Breast epithelium (tissue), 4 donors: ENCODE measurements around the gene PTP4A1. TPM values are rescaled to one million over a fixed set of nuclear protein-coding genes. Genes with fewer than 3 reads are reported as not detected.

Experiments
- DNase-seq, 2 donors: peaks; one replicate each; pipeline ENCODE4 v3.0.0-alpha.2; 2019; ENCODE audit warnings: low spot score in 2 of 2
- H3K27ac ChIP-seq, 2 donors: fragments of 200-600 bp; sonication (generic) in 1 of 2; one replicate each; pipeline ENCODE4 v1.5.1; 2016 to 2019; ENCODE audit warnings: mild to moderate bottlenecking in 1 of 2
- H3K27me3 ChIP-seq, 2 donors: fragments of 200-600 bp; sonication (generic) in 1 of 2; one replicate each; pipeline versions ENCODE4 v1.5.1 to v1.6.0; 2017 to 2019; ENCODE audit warnings: control low read depth in 1 of 2, mild to moderate bottlenecking in 1 of 2
- H3K36me3 ChIP-seq: fragments of 200-600 bp; one replicate; pipeline ENCODE4 v1.5.1; 2019
- H3K4me1 ChIP-seq, 2 donors: fragments of 200-600 bp; sonication (generic); one replicate each; pipeline ENCODE4 v1.5.1; 2016 to 2019; ENCODE audit warnings: control low read depth in 1 of 2
- H3K4me3 ChIP-seq, 3 donors: fragments of 200-600 bp; sonication (generic); 1 replicate in 2 of 3; 2 replicates in 1 of 3; pipeline ENCODE4 v1.5.1; 2016 to 2019; ENCODE audit warnings: mild to moderate bottlenecking in 3 of 3, moderate library complexity in 2 of 3
- H3K9me3 ChIP-seq, 2 donors: fragments of 200-600 bp; sonication (generic) in 1 of 2; one replicate each; pipeline ENCODE4 v1.5.1; 2016 to 2019; ENCODE audit warnings: control low read depth in 1 of 2
- CTCF ChIP-seq, 3 donors: fragments of 450-650 bp; IDR thresholded peaks; one replicate each; pipeline ENCODE4 v1.5.1; 2016 to 2017; ENCODE audit warnings: antibody characterized with exemption in 3 of 3, mild to moderate bottlenecking in 3 of 3, moderate library complexity in 3 of 3
- POLR2A ChIP-seq: fragments of 450-650 bp; IDR thresholded peaks from one replicate; pipeline ENCODE4 v1.6.1; 2016; ENCODE audit warnings: antibody characterized with exemption, mild to moderate bottlenecking, moderate library complexity
- POLR2AphosphoS5 ChIP-seq, 3 donors: sonication (generic); formaldehyde crosslinking; IDR thresholded peaks; one replicate each; pipeline ENCODE4 v1.6.1; 2017; ENCODE audit warnings: antibody characterized with exemption in 3 of 3
- intact Hi-C: fragments of 100-400 bp; cut with DNase I; formaldehyde crosslinking; loops from one replicate; pipeline ENCODE4 v1.15.1; 2023; ENCODE audit warnings: low total_unique reads
- total RNA-seq, 3 donors: library from RNA; depleted of rRNA; stranded (reverse); fragments of >200 nt; gene quantifications; one replicate each; pipeline ENCODE4 v1.1.0, GENCODE V29; 2016

Gene PTP4A1
- total RNA-seq, 3 donors from 2014 or later = 22.9 to 38.5 (median 26.9) TPM

GRCh38 chr6:63533952-63534351 lies 38.3 kb upstream of the PTP4A1 start:
- TF ChIP-seq POLR2AphosphoS5 (IDR thresholded peaks at IDR 0.05) (no peak), POLR2A (no peak), CTCF (IDR thresholded peaks at IDR 0.05) (no peak)
- Histone ChIP-seq H3K4me3 (no peak overlapping the region), H3K9me3 (no peaks in the 10 kb centered on the region), H3K4me1 (no peaks in the 10 kb centered on the region), H3K36me3 (no peaks in the 10 kb centered on the region), H3K27ac (no peak overlapping the region), H3K27me3 (no peaks in the 10 kb centered on the region)
- no peak for DNase-seq
- intact Hi-C loops = no loop called here

DNA sequence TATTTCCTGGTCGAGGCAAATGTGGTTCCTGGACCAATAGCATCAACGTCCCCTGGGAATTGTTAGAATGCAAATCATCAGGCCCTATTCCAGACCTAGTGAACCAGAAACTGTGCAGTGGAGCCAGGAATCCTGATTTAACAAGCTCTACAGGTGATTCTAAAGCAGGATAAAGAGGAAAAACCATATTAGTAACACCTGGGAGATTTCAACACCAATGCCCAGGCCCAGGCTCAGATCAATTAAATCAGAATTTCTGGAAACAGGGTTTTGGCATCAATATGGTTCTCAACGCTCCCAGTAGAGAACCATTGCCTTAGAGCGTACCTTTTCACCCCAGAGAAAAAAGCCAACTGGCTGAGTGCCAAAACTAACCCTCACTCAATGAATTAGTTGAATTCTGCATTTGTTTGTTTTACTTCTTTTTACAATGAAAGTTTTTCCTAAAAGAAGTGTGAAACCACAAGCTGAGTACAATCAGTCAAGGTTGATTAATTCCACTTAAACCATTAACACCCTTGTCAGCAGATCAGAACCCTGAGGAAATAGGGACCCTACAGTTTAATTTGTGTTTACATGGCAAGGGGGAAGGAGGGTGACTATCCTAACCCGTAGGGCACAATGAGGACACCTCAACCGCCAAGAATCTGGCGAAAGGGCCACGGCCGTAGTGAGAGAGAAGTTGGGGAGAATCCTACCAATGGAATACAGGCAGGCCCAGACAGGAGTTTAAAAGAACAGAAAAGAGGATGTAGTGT lies 34.9 kb upstream of the PTP4A1 start:
- Histone ChIP-seq H3K9me3 (no peaks in the 10 kb centered on the region), H3K27me3 (no peaks in the 10 kb centered on the region), H3K36me3 (no peaks in the 10 kb centered on the region), H3K27ac (peak overlapping the region in 1 of 2 donors; percentile 57), H3K4me1 (no peaks in the 10 kb centered on the region), H3K4me3 (no peak overlapping the region)
- DNase-seq = peak in 1 of 2 donors; percentile 47
- intact Hi-C loops = no loop called here
- TF ChIP-seq POLR2A (no peak), CTCF (IDR thresholded peaks at IDR 0.05) (no peak), POLR2AphosphoS5 (IDR thresholded peaks at IDR 0.05) (no peak)

GRCh38 chr6:63537959-63538300 lies 34.4 kb upstream of the PTP4A1 start:
- H3K27me3 ChIP-seq = no peaks in the 10 kb centered on the region
- no peak overlapping the region for H3K27ac ChIP-seq
- intact Hi-C loops = no loop called here
- TF ChIP-seq CTCF (IDR thresholded peaks at IDR 0.05) (no peak), POLR2AphosphoS5 (IDR thresholded peaks at IDR 0.05) (no peak), POLR2A (no peak)
- no peaks in the 10 kb centered on the region for H3K4me1 ChIP-seq
- H3K9me3 ChIP-seq = no peaks in the 10 kb centered on the region
- no peak overlapping the region for H3K4me3 ChIP-seq
- no peaks in the 10 kb centered on the region for H3K36me3 ChIP-seq
- no peak for DNase-seq

- Histone ChIP-seq H3K9me3 (no peaks in the 10 kb centered on the region), H3K36me3 (no peaks in the 10 kb centered on the region), H3K27me3 (no peaks in the 10 kb centered on the region), H3K4me3 (no peak overlapping the region), H3K27ac (no peak overlapping the region), H3K4me1 (no peaks in the 10 kb centered on the region)
- DNase-seq = no peak
- TF ChIP-seq POLR2A = no peak
- no peak for TF ChIP-seq POLR2AphosphoS5 (IDR thresholded peaks at IDR 0.05)
- no peak for TF ChIP-seq CTCF (IDR thresholded peaks at IDR 0.05)
- intact Hi-C loops = no loop called here
Measured at GRCh38 chr6:63538550-63538949, 33.7 kb upstream of the PTP4A1 start.

DNA sequence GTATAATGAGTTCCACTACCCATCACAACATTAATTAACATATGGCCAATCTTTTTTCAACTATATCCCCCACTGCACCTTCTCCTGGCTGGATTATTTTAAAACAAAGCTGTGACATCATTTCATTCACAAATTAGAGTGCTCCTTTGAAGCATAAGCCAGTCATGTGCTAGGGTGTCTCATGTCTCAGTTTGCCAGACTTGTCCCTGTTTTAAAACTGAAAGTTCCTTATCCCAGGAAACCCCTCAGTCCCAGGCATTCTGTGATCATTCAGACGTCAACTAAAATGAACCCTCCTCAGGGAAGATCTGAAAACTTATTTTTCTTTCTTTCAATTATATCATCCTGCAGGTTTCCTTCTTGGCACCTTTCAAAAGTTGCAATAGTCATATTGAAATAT lies 29.3 kb upstream of the PTP4A1 start:
- Histone ChIP-seq H3K4me3 (no peak overlapping the region), H3K9me3 (no peaks in the 10 kb centered on the region), H3K4me1 (no peaks in the 10 kb centered on the region), H3K27me3 (no peaks in the 10 kb centered on the region), H3K27ac (no peak overlapping the region), H3K36me3 (no peaks in the 10 kb centered on the region)
- no peak for DNase-seq
- intact Hi-C loops = no loop called here
- TF ChIP-seq POLR2AphosphoS5 (IDR thresholded peaks at IDR 0.05) (no peak), POLR2A (no peak), CTCF (IDR thresholded peaks at IDR 0.05) (no peak)
